22Rv1 (cell line): ENCODE measurements around the gene KRT20.

ENCODE experiments used
- H3K27ac ChIP-seq: fragments of 450-650 bp; 2 replicates; pipeline ENCODE4 v1.5.1; 2017
- CTCF ChIP-seq: fragments of 450-650 bp; IDR thresholded peaks from 2 replicates; pipeline ENCODE4 v1.5.1; 2017; ENCODE audit warnings: mild to moderate bottlenecking
- ZFX ChIP-seq: fragments of 450-650 bp; IDR thresholded peaks from 2 replicates; pipeline ENCODE4 v1.6.1; 2017; ENCODE audit warnings: antibody characterized with exemption, borderline replicate concordance

KRT20 gene

GRCh38 chr17:40850293-40850972 is 34.6 kb downstream of the KRT20 start:
- TF ChIP-seq CTCF (no peak), ZFX (no peak)
- no peak overlapping the region for H3K27ac ChIP-seq

- H3K27ac ChIP-seq = no peak overlapping the region
- TF ChIP-seq ZFX = no peak
- TF ChIP-seq CTCF = no peak
Observed at GRCh38 chr17:40849723-40850122, 35.3 kb downstream of the KRT20 start.

GRCh38 chr17:40848583-40849235 is 36.3 kb downstream of the KRT20 start:
- TF ChIP-seq CTCF = no peak
- TF ChIP-seq ZFX = no peak

GRCh38 chr17:40846515-40847144 is 38.4 kb downstream of the KRT20 start:
- no peak overlapping the region for H3K27ac ChIP-seq
- TF ChIP-seq CTCF (no peak), ZFX (no peak)

More at GRCh38 chr17:40848583-40849235, 36.3 kb downstream of the KRT20 start:
- H3K27ac ChIP-seq = no peak overlapping the region

- H3K27ac ChIP-seq = no peak overlapping the region
- TF ChIP-seq CTCF (no peak), ZFX (no peak)
Observed at GRCh38 chr17:40844671-40845107, 40.4 kb downstream of the KRT20 start.

GRCh38 chr17:40843242-40843641 is 41.8 kb downstream of the KRT20 start:
- no peak overlapping the region for H3K27ac ChIP-seq
- no peak for TF ChIP-seq ZFX
- TF ChIP-seq CTCF = no peak

- no peak overlapping the region for H3K27ac ChIP-seq
- TF ChIP-seq ZFX = no peak
- no peak for TF ChIP-seq CTCF
Observed at GRCh38 chr17:40841246-40841645, 43.8 kb downstream of the KRT20 start.
